ENCODE data around the gene COL19A1.

The COL19A1 gene

DNA sequence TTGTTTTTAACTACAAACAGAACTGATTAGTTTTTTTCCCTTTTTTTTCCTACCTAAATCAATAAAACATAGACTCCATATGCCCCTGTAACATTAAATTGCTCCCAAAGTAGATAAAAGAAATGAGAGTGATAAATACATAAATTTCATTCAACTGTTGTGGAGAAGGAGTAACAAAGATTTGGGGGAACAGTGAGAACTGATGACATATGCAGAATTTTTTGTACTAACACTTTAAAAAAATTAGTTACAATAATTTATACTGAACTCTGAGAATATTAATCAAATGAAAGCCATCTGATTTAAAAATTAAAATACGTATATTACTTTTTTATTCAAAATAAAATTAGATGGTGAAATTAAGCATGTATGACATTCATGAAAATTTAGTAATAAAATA is 195.7 kb downstream of the COL19A1 start:
- DNase-seq: no peak

DNA sequence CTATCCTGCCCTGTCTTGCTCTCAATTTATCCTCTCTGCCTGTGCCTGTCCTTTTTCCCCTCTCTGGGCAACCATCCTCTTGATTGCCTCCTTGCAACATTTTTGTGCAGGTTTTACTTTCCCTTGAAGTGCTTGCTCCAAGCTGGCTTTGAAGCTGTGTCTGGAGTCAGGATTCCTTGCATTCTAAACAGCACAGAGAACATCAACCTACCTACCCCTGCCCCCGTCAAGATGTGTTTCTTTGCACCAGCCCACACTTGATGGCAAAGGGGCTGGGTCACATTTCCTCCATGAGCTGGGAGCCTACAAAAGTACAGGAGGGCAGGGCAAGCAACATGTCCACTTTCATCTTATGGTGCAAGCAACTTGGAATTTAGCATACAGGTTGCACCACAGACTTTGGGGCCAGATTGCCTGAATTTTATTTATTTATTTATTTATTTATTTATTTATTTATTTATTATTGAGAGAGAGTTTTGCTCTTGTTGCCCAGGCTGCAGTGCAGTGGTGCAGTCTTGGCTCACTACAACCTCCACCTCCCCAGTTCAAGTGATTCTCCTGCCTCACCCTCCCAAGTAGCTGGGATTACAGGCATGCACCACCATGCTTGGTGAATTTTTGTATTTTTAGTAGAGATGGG is 206.3 kb downstream of the COL19A1 start:
- DNase-seq: no peak

- DNase-seq: no peak
Observed at GRCh38 chr6:70073637-70074036, 207.3 kb downstream of the COL19A1 start.

DNA sequence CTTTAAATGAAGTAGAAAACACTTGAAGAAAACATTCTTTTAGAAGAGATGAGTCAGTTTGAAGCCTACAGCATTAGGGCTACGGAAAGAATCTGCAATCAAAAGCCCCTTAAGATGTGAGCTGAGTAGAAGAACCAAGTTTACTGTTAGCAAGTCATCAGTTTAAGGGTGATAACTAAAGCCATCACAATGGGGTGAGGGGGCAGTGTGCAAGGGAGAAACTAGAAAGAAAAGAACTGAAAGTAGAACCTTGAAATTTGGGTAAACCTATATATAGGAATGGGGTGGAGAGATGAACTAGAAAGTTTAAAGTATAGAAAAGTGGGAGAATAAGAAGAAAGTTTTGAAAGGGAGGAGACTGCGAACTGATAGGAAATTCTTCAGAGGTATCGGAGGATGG is 212.9 kb downstream of the COL19A1 start:
- DNase-seq: no peak

DNA sequence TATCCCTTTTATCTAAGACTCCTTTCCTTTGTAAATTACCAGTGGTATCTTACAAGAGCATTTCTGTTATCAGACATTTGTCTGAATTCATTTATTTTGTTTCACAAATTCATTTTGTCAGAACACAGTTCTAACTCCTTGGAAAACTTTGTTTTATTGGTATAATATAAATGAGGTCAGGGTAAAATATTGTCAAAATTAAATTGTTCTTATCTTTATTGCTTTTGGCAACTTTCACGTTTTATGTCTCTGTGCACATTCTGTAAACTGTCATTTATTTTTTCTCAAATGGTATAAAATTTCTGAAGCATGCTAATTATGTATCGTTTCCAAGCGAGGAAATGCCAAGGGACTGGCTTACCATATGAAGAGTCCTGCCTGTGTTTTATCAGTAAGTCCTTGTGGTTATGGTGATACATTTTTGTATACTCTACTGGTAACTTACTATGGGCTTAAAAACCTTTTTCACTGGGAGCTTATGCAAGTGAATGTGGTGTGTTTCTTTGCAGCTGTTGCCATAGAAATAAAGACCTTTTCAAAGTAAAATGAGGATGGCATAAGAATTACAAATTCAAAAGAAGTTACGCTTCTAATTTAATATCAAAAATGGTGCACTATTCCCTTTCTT is 214.2 kb downstream of the COL19A1 start:
- no peak for DNase-seq

DNA sequence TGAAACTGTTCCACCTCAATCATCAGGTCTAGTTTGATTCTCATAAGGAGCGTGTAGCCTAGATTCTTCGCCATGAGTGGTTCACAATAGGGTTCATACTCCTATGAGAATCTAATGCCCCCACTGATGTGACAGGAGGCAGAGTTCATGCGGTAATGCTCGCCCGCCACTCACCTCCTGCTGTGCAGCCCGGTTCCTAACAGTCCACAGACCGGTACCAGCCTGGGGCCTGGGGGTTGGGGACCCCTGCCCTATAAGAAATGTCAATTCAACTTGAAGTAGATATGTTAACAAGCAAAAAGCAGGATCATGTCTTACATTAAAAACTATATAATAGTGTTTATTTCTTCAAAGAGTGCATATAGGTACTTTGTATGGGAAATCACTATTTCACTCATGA is 216.5 kb downstream of the COL19A1 start:
- DNase-seq: no peak

GRCh38 chr6:70086806-70087205 is 220.4 kb downstream of the COL19A1 start:
- no peak for DNase-seq

DNA sequence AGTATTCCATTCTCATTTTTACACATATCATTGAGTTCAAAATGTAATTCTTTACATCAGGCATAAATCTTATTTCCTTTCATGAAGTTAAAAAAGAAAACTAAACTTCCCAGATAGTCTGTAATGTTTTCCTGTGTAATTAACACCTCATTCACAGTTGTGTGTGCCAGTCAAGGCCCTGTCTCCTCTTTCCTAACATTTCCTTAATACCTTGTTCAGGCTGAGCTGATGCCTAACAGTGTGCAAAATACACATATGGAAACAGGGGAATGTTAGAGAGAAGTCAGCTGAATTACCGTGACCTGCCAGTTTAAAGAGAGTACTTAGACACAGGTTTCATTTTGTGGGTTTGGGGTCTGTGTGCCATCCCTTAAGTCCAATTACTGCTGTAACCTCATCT is 227.8 kb downstream of the COL19A1 start:
- DNase-seq: no peak

DNA sequence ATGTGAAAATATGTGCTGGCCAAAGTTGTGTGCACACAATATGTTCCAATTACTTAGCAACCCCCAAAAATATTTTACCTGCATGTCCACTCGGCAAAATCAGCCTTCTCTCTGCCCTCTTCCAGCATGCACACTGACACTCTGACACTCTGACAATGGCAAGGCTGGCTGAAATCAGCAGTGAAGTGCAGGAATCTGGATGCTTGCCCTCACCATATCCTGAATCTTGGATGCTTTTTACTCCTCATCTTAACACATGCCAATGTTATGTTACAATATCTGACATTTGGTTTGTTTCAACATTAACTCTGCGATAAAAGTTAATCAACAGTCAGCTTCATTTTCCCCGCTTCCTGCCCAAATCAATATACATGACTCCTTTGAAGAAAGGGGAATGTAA is 233.4 kb downstream of the COL19A1 start:
- no peak for DNase-seq

GRCh38 chr6:70103798-70104197 is 237.4 kb downstream of the COL19A1 start:
- no peak for DNase-seq

- peak; percentile 47 for DNase-seq
Observed at GRCh38 chr6:70107852-70108629, 241.7 kb downstream of the COL19A1 start.

- no peak for DNase-seq
Observed at GRCh38 chr6:70110126-70111022, 244.0 kb downstream of the COL19A1 start.

DNA sequence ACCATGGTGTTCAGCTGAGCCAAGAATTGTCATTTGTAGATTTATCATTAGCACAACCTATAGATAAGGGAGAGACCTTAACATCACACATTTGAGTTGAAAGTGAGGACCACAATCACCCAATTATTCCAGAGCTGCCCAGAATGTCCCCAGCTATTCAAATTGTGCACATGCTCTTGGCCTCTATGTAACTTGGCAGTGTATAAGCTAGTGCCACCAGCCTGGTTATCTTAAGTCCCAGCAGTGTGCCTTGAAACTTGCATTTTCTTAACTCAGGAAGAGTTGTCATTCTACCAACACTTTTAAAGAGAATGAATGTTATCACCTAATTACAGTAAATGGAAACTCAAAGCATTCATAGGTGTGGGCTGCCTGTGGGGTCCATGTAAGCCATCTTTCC is 245.4 kb downstream of the COL19A1 start:
- no peak for DNase-seq

GRCh38 chr6:70112716-70113115 is 246.4 kb downstream of the COL19A1 start:
- no peak for DNase-seq

GRCh38 chr6:70113171-70113570 is 246.8 kb downstream of the COL19A1 start:
- no peak for DNase-seq

- no peak for DNase-seq
Observed at GRCh38 chr6:70118670-70119069, 252.3 kb downstream of the COL19A1 start.

- DNase-seq: no peak
Observed at GRCh38 chr6:70119218-70119835, 253.0 kb downstream of the COL19A1 start.

GRCh38 chr6:70124443-70124842 is 258.1 kb downstream of the COL19A1 start:
- DNase-seq: no peak

DNA sequence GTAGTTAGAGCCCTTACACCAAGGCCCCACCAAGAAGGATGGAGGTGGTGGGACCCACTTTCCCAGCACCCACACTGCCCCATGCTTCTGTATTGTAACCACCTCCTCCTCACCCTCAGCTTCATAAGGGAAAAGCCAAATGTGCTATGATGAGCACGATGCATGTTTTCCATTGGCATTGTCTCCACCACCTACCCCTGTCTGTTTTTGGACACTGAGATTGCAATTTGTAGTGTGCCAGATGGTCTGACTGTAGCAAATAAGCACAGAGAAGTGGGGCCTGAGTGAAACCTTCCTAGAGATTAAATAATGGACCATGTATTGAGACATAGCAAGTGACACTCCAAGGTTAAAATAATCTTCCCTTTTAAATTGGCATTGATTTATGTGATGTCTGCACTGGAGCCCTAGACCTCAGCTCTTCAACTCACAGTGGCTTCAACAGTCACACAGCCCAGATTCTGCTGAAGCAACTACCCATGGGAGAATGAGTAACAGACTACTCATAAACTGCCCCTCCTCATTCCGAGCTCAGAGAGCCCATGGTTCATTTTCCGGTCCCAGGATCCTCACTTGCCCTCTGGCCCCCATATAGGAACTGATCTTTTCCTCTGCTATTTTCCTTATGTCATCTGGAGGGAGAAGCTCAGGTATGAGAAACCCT is 258.7 kb downstream of the COL19A1 start:
- no peak for DNase-seq

GRCh38 chr6:70125602-70126001 is 259.2 kb downstream of the COL19A1 start:
- no peak for DNase-seq

GRCh38 chr6:70129341-70129740 is 263.0 kb downstream of the COL19A1 start:
- DNase-seq: no peak

DNA sequence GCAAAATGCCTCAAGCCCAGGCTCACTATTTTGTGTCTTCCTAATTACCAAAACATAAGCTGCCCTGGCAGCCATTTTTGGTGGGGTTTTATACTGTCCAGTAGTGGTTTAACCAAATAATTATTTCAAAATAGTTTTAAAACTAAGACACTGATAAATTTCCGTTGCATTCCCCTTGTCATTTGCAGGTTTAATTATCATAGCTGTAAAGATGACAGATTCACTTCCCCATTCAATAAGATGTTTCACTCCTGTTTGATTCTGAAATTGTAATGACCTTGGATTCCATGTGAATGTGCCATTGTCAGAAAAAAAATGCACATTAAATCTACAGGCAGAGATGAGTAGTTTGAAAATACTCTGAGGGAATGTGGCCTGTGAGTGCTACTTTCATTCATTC is 264.5 kb downstream of the COL19A1 start:
- no peak for DNase-seq

Data from CD4-positive, alpha-beta T cell treated with Interleukin-10 for 1 hour (primary cell).